HEK293 (cell line): ENCODE measurements around the gene BAG1.
A peak's percentile ranks its signal among the peaks of the same experiment; 100 is the strongest.

Experiments used
- KLF16 ChIP-seq: fragments of 450-650 bp; formaldehyde crosslinking; IDR thresholded peaks from 2 replicates; pipeline ENCODE4 v1.5.1; 2017; ENCODE audit warnings: missing biosample characterization, missing genetic modification characterization
- MYNN ChIP-seq: fragments of 450-650 bp; formaldehyde crosslinking; IDR thresholded peaks from 2 replicates; pipeline ENCODE4 v1.5.1; 2016; ENCODE audit warnings: missing biosample characterization, missing genetic modification characterization, borderline replicate concordance
- OVOL3 ChIP-seq: fragments of 450-650 bp; formaldehyde crosslinking; IDR thresholded peaks from 2 replicates; pipeline ENCODE4 v1.5.1; 2016; ENCODE audit warnings: missing biosample characterization, missing genetic modification characterization
- SALL2 ChIP-seq: fragments of 450-650 bp; formaldehyde crosslinking; IDR thresholded peaks from 2 replicates; pipeline ENCODE4 v1.5.0; 2017; ENCODE audit warnings: missing biosample characterization, mild to moderate bottlenecking, missing genetic modification characterization, borderline replicate concordance
- SP7 ChIP-seq: fragments of 450-650 bp; formaldehyde crosslinking; IDR thresholded peaks from 2 replicates; pipeline ENCODE4 v1.5.1; 2016; ENCODE audit warnings: missing biosample characterization, missing genetic modification characterization
- ZNF174 ChIP-seq: fragments of 450-650 bp; formaldehyde crosslinking; IDR thresholded peaks from 2 replicates; pipeline ENCODE4 v1.5.0; 2017; ENCODE audit warnings: missing biosample characterization, mild to moderate bottlenecking, missing genetic modification characterization
- ZNF302 ChIP-seq: fragments of 450-650 bp; formaldehyde crosslinking; IDR thresholded peaks from 2 replicates; pipeline ENCODE4 v1.5.1; 2016; ENCODE audit warnings: missing biosample characterization, missing genetic modification characterization, low read depth
- ZNF324 ChIP-seq: fragments of 450-650 bp; formaldehyde crosslinking; IDR thresholded peaks from 2 replicates; pipeline ENCODE4 v1.5.1; 2016; ENCODE audit warnings: missing biosample characterization, missing genetic modification characterization
- ZNF423 ChIP-seq: fragments of 450-650 bp; formaldehyde crosslinking; IDR thresholded peaks from 2 replicates; pipeline ENCODE4 v1.5.1; 2016; ENCODE audit warnings: missing biosample characterization, missing genetic modification characterization
- ZNF510 ChIP-seq: fragments of 450-650 bp; formaldehyde crosslinking; IDR thresholded peaks from 2 replicates; pipeline ENCODE4 v1.5.1; 2018; ENCODE audit warnings: mild to moderate bottlenecking, missing genetic modification characterization, missing biosample characterization; ENCODE audit not compliant: insufficient replicate concordance
- ZNF624 ChIP-seq: fragments of 450-650 bp; formaldehyde crosslinking; IDR thresholded peaks from 2 replicates; pipeline ENCODE4 v1.5.1; 2017; ENCODE audit warnings: missing biosample characterization, missing genetic modification characterization
- TF ChIP-seq, protein P1 (sequence below): fragments of 450-650 bp; formaldehyde crosslinking; conservative IDR thresholded peaks from 2 replicates; pipeline ENCODE4 v1.5.1; 2016; ENCODE audit warnings: low read depth, missing biosample characterization, missing genetic modification characterization
- TF ChIP-seq, protein P2 (sequence below): fragments of 450-650 bp; formaldehyde crosslinking; IDR thresholded peaks from 2 replicates; pipeline ENCODE4 v1.5.1; 2016; ENCODE audit warnings: missing biosample characterization, missing genetic modification characterization
- TF ChIP-seq, protein P3 (sequence below): fragments of 450-650 bp; formaldehyde crosslinking; IDR thresholded peaks from 2 replicates; pipeline ENCODE4 v1.5.1; 2017; ENCODE audit warnings: missing biosample characterization, missing genetic modification characterization
- TF ChIP-seq, protein P4 (sequence below): fragments of 450-650 bp; formaldehyde crosslinking; IDR thresholded peaks from 2 replicates; pipeline ENCODE4; 2016; ENCODE audit warnings: missing biosample characterization, missing genetic modification characterization
- TF ChIP-seq, protein P5 (sequence below): fragments of 450-650 bp; formaldehyde crosslinking; IDR thresholded peaks from 2 replicates; pipeline ENCODE4 v1.5.1; 2016; ENCODE audit warnings: missing biosample characterization, missing genetic modification characterization
- TF ChIP-seq, protein P6 (sequence below): fragments of 450-650 bp; formaldehyde crosslinking; conservative IDR thresholded peaks from 2 replicates; pipeline ENCODE4 v1.5.1; 2016; ENCODE audit warnings: low read depth, missing biosample characterization, missing genetic modification characterization

The BAG1 gene

DNA sequence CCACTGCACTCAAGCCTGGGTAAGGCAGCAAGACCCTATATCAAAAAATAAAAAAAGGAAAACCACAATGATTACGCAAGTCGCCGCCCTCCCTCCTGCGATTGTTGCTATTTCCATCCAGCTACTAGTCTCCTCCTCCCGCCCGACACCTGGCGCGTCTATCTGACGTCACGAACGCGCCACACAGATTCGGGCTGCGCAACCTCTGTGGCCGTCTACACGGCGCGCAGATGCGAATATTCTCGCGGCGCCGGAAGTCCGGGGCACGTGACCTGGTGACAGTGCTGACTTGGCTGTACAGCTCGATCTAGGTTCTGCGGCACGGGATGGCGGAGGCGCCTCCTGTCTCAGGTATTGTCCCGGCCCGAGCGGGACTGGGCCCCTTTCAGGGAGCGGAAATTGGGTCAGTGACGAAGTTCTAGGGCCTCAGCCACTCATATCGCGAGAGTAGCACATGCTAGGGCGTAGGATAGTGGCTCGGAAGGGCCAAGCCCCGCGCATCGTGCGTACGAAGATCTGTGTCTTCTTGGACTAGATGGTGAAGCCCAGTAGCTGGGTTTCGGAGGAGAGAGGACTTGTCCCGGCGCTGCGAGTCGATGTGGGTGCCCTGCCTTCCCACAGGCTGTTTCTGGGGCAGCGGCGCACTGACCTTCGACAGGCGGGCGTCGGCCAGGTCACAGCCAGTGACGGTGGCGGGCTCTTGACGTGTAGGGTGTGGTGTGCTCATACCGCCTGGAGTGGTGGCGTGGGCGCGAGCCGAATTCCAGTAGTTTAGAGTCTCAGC is 25.9 kb upstream of the BAG1 start, which contains the start of gene NFX1 (continued):
- TF ChIP-seq, protein P1, sequence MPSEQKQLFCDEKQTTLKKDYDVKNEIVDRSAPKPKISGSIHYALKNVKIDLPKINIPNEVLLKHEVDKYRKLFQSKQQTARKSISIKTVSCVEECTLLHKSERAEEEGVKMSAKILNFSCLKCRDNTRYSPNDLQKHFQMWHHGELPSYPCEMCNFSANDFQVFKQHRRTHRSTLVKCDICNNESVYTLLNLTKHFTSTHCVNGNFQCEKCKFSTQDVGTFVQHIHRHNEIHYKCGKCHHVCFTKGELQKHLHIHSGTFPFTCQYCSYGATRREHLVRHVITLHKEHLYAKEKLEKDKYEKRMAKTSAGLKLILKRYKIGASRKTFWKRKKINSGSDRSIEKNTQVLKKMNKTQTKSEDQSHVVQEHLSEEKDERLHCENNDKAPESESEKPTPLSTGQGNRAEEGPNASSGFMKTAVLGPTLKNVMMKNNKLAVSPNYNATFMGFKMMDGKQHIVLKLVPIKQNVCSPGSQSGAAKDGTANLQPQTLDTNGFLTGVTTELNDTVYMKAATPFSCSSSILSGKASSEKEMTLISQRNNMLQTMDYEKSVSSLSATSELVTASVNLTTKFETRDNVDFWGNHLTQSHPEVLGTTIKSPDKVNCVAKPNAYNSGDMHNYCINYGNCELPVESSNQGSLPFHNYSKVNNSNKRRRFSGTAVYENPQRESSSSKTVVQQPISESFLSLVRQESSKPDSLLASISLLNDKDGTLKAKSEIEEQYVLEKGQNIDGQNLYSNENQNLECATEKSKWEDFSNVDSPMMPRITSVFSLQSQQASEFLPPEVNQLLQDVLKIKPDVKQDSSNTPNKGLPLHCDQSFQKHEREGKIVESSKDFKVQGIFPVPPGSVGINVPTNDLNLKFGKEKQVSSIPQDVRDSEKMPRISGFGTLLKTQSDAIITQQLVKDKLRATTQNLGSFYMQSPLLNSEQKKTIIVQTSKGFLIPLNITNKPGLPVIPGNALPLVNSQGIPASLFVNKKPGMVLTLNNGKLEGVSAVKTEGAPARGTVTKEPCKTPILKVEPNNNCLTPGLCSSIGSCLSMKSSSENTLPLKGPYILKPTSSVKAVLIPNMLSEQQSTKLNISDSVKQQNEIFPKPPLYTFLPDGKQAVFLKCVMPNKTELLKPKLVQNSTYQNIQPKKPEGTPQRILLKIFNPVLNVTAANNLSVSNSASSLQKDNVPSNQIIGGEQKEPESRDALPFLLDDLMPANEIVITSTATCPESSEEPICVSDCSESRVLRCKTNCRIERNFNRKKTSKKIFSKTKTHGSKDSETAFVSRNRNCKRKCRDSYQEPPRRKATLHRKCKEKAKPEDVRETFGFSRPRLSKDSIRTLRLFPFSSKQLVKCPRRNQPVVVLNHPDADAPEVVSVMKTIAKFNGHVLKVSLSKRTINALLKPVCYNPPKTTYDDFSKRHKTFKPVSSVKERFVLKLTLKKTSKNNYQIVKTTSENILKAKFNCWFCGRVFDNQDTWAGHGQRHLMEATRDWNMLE (tag by site-specific recombination): peak; percentile 60
- TF ChIP-seq KLF16 (tag by site-specific recombination) (no peak), MYNN (tag by site-specific recombination) (no peak), ZNF423 (tag by site-specific recombination) (no peak), ZNF174 (tag by site-specific recombination) (no peak), ZNF624 (tag by site-specific recombination) (no peak), SALL2 (tag by site-specific recombination) (no peak), ZNF510 (tag by site-specific recombination) (no peak), OVOL3 (tag by site-specific recombination) (no peak), ZNF302 (tag by site-specific recombination) (no peak), ZNF324 (tag by site-specific recombination) (peak; percentile 90), SP7 (tag by site-specific recombination) (peak; percentile 76)
- TF ChIP-seq, protein P2, sequence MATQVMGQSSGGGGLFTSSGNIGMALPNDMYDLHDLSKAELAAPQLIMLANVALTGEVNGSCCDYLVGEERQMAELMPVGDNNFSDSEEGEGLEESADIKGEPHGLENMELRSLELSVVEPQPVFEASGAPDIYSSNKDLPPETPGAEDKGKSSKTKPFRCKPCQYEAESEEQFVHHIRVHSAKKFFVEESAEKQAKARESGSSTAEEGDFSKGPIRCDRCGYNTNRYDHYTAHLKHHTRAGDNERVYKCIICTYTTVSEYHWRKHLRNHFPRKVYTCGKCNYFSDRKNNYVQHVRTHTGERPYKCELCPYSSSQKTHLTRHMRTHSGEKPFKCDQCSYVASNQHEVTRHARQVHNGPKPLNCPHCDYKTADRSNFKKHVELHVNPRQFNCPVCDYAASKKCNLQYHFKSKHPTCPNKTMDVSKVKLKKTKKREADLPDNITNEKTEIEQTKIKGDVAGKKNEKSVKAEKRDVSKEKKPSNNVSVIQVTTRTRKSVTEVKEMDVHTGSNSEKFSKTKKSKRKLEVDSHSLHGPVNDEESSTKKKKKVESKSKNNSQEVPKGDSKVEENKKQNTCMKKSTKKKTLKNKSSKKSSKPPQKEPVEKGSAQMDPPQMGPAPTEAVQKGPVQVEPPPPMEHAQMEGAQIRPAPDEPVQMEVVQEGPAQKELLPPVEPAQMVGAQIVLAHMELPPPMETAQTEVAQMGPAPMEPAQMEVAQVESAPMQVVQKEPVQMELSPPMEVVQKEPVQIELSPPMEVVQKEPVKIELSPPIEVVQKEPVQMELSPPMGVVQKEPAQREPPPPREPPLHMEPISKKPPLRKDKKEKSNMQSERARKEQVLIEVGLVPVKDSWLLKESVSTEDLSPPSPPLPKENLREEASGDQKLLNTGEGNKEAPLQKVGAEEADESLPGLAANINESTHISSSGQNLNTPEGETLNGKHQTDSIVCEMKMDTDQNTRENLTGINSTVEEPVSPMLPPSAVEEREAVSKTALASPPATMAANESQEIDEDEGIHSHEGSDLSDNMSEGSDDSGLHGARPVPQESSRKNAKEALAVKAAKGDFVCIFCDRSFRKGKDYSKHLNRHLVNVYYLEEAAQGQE (tag by site-specific recombination): no peak
- TF ChIP-seq, protein P3, sequence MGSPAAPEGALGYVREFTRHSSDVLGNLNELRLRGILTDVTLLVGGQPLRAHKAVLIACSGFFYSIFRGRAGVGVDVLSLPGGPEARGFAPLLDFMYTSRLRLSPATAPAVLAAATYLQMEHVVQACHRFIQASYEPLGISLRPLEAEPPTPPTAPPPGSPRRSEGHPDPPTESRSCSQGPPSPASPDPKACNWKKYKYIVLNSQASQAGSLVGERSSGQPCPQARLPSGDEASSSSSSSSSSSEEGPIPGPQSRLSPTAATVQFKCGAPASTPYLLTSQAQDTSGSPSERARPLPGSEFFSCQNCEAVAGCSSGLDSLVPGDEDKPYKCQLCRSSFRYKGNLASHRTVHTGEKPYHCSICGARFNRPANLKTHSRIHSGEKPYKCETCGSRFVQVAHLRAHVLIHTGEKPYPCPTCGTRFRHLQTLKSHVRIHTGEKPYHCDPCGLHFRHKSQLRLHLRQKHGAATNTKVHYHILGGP (tag by site-specific recombination): no peak
- TF ChIP-seq, protein P4, sequence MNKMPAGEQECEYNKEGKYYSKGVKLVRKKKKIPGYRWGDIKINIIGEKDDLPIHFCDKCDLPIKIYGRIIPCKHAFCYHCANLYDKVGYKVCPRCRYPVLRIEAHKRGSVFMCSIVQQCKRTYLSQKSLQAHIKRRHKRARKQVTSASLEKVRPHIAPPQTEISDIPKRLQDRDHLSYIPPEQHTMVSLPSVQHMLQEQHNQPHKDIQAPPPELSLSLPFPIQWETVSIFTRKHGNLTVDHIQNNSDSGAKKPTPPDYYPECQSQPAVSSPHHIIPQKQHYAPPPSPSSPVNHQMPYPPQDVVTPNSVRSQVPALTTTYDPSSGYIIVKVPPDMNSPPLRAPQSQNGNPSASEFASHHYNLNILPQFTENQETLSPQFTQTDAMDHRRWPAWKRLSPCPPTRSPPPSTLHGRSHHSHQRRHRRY (tag by site-specific recombination): no peak
- TF ChIP-seq, protein P5, sequence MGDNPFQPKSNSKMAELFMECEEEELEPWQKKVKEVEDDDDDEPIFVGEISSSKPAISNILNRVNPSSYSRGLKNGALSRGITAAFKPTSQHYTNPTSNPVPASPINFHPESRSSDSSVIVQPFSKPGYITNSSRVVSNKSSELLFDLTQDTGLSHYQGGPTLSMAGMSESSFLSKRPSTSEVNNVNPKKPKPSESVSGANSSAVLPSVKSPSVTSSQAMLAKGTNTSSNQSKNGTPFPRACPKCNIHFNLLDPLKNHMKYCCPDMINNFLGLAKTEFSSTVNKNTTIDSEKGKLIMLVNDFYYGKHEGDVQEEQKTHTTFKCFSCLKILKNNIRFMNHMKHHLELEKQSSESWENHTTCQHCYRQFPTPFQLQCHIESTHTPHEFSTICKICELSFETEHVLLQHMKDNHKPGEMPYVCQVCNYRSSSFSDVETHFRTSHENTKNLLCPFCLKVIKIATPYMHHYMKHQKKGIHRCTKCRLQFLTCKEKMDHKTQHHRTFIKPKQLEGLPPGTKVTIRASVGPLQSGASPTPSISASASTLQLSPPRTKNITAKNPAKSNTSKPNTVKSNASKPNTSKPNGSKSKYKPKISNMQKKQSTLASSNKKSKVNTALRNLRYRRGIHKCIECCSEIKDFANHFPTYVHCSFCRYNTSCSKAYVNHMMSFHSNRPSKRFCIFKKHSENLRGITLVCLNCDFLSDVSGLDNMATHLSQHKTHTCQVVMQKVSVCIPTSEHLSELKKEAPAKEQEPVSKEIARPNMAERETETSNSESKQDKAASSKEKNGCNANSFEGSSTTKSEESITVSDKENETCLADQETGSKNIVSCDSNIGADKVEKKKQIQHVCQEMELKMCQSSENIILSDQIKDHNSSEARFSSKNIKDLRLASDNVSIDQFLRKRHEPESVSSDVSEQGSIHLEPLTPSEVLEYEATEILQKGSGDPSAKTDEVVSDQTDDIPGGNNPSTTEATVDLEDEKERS (tag by site-specific recombination): no peak
- TF ChIP-seq, protein P6, sequence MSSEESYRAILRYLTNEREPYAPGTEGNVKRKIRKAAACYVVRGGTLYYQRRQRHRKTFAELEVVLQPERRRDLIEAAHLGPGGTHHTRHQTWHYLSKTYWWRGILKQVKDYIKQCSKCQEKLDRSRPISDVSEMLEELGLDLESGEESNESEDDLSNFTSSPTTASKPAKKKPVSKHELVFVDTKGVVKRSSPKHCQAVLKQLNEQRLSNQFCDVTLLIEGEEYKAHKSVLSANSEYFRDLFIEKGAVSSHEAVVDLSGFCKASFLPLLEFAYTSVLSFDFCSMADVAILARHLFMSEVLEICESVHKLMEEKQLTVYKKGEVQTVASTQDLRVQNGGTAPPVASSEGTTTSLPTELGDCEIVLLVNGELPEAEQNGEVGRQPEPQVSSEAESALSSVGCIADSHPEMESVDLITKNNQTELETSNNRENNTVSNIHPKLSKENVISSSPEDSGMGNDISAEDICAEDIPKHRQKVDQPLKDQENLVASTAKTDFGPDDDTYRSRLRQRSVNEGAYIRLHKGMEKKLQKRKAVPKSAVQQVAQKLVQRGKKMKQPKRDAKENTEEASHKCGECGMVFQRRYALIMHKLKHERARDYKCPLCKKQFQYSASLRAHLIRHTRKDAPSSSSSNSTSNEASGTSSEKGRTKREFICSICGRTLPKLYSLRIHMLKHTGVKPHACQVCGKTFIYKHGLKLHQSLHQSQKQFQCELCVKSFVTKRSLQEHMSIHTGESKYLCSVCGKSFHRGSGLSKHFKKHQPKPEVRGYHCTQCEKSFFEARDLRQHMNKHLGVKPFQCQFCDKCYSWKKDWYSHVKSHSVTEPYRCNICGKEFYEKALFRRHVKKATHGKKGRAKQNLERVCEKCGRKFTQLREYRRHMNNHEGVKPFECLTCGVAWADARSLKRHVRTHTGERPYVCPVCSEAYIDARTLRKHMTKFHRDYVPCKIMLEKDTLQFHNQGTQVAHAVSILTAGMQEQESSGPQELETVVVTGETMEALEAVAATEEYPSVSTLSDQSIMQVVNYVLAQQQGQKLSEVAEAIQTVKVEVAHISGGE (tag by site-specific recombination): peak; percentile 76
